Thoracic aorta (tissue), 2 donors: ENCODE measurements around the gene CNPY3. TPM values are rescaled to one million over a fixed set of nuclear protein-coding genes. Genes with fewer than 3 reads are reported as not detected.
"Not testable (repeated sequence)": the region's sequence is repeated elsewhere in the genome, so short reads cannot be mapped to it uniquely, and the experiment has no call there.

ENCODE experiments used
- ATAC-seq: fragments of 150-250 bp; one replicate; pipeline ENCODE4 v1.8.0; 2017; ENCODE audit warnings: low read depth; ENCODE audit not compliant: insufficient number of reproducible peaks, low FRiP score
- DNase-seq: peaks from one replicate; pipeline ENCODE4 v3.0.0-alpha.2; 2020; ENCODE audit warnings: low spot score
- H3K27ac ChIP-seq, 2 donors: fragments of 200-600 bp; sonication (generic); 1 replicate in 1 of 2; 2 replicates in 1 of 2; pipeline ENCODE4 v1.5.1; 2016; ENCODE audit warnings: mild to moderate bottlenecking in 2 of 2, moderate library complexity in 2 of 2
- H3K27me3 ChIP-seq: fragments of 200-600 bp; sonication (generic); replicated peaks from 2 replicates; pipeline ENCODE4 v1.6.0; 2016; ENCODE audit warnings: mild to moderate bottlenecking; ENCODE audit not compliant: insufficient read depth
- H3K36me3 ChIP-seq: fragments of 200-600 bp; sonication (generic); one replicate; pipeline ENCODE4 v1.5.1; 2016
- H3K4me1 ChIP-seq, 2 donors: fragments of 200-600 bp; sonication (generic); 1 replicate in 1 of 2; 2 replicates in 1 of 2; pipeline versions ENCODE4 v1.5.1 to v1.6.0; 2016; ENCODE audit warnings: low read depth in 2 of 2, mild to moderate bottlenecking in 1 of 2; ENCODE audit not compliant: control insufficient read depth in 1 of 2
- H3K4me3 ChIP-seq: fragments of 200-600 bp; sonication (generic); 2 replicates; pipeline ENCODE4 v1.5.1; 2016; ENCODE audit warnings: mild to moderate bottlenecking
- H3K9me3 ChIP-seq: fragments of 200-600 bp; sonication (generic); 2 replicates; pipeline ENCODE4 v1.5.1; 2016
- total RNA-seq, 2 donors: library from RNA; depleted of rRNA; stranded (reverse); fragments of >200 nt; gene quantifications; one replicate each; pipeline versions ENCODE4 v1.1.0 to v1.2.3, GENCODE V29; 2016
- TF ChIP-seq, protein P1 (sequence below): fragments of 200-600 bp; sonication (generic); IDR thresholded peaks from one replicate; pipeline ENCODE4 v1.5.1; 2019; ENCODE audit warnings: antibody characterized with exemption

Gene CNPY3
- total RNA-seq, 2 donors from 2014 or later = 33.7 to 40.3 TPM

DNA sequence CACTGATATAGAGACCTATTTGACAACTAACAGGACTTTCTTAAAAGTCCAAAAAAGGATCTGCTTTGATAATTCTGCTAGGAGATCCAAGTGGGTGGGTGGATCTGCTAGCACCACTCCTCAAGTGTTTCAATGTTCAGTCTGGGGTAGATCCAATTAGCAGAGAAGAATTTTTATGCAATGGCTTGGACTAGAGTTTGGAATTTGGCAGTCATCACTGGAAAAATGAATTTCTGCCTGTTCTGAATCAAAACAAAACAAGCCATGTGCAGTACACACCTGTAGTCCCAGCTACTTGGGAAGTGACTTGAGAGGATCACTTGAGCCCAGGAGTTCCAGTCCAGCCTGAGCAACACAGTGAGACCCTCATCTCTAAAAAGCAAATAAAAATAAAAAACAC, 18.7 kb downstream of the CNPY3 start:
- no peak overlapping the region for H3K27ac ChIP-seq
- no peak for ATAC-seq

DNA sequence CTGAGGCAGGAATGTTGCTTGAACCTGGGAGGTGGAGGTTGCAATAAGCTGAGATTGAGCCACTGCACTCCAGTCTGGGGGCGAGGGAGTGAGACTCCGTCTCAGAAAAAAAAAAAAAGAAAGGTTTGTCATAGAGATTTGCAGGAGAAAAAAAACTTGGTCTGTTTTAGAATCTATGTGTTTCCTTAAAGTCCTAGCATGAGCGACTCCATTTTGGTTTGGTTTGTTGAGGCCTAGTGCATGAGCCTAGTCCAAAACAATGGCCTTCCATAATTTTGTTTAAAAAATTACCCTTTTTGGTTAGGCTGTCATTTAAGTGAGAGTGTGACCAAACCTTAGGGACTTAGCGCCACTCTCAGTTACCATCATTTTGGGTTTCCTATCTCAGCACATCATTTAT, 23.1 kb downstream of the CNPY3 start:
- Histone ChIP-seq H3K36me3 (no peaks in the 10 kb centered on the region), H3K27me3 (no peaks in the 10 kb centered on the region), H3K27ac (no peak overlapping the region), H3K9me3 (no peaks in the 10 kb centered on the region), H3K4me3 (no peak overlapping the region), H3K4me1 (peaks cover 0 to 10% of the 10 kb centered on the region in 2 donors)
- TF ChIP-seq, protein P1, sequence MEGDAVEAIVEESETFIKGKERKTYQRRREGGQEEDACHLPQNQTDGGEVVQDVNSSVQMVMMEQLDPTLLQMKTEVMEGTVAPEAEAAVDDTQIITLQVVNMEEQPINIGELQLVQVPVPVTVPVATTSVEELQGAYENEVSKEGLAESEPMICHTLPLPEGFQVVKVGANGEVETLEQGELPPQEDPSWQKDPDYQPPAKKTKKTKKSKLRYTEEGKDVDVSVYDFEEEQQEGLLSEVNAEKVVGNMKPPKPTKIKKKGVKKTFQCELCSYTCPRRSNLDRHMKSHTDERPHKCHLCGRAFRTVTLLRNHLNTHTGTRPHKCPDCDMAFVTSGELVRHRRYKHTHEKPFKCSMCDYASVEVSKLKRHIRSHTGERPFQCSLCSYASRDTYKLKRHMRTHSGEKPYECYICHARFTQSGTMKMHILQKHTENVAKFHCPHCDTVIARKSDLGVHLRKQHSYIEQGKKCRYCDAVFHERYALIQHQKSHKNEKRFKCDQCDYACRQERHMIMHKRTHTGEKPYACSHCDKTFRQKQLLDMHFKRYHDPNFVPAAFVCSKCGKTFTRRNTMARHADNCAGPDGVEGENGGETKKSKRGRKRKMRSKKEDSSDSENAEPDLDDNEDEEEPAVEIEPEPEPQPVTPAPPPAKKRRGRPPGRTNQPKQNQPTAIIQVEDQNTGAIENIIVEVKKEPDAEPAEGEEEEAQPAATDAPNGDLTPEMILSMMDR = no peak
- ATAC-seq = no peak
- no peak for DNase-seq

More for the DNA sequence above, 18.7 kb downstream of the CNPY3 start:
- Histone ChIP-seq H3K4me1 (peaks cover 0 to 10% of the 10 kb centered on the region in 2 donors), H3K36me3 (peaks cover 3% of the 10 kb centered on the region), H3K27me3 (no peaks in the 10 kb centered on the region), H3K9me3 (no peaks in the 10 kb centered on the region), H3K4me3 (no peak overlapping the region)
- DNase-seq = no peak
- TF ChIP-seq, protein P1 = no peak

DNA sequence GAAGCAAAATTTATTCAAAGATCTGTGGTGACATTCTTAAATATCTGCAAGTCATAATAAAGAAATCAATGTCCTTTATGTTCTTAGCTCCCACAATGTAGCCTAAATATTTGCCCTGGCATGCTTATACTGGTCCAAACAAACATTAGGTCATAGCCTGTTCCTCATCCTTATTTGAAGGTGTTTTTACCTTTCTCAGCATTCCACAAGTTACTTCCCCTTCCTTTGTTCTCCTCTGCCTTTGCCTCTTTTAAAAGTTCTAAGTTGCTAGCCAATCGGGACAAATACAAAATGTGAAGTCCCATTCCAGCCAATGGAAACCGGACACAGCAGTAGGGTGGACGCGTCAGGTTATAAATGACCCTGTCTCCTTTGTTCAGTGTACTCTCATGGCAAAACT, 25.1 kb downstream of the CNPY3 start:
- ATAC-seq, H3K27me3 ChIP-seq, H3K27ac ChIP-seq, H3K9me3 ChIP-seq, H3K4me1 ChIP-seq, H3K4me3 ChIP-seq, DNase-seq, H3K36me3 ChIP-seq: not testable (repeated sequence)

DNA sequence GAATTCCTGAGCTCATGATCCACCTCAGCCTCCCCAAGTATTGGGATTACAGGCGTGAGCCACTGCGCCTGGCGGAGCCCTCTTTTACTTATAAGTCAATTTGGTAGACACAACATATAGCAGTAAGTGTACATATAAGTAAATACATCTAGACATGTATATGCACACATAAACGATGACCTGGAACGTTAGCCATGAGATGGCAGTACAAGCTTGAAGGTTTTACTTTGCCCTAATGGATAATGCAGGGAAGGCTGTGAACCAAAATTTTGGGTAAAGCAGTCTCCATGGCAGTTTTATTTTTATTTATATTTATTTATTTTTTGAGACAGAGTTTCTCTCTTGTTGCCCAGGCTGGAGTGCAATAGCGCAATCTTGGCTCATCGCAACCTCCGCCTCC, 28.8 kb downstream of the CNPY3 start:
- Histone ChIP-seq H3K4me1 (peaks cover 6 to 17% of the 10 kb centered on the region in 2 donors), H3K27ac (no peak overlapping the region), H3K36me3 (no peaks in the 10 kb centered on the region), H3K27me3 (no peaks in the 10 kb centered on the region), H3K4me3 (no peak overlapping the region), H3K9me3 (no peaks in the 10 kb centered on the region)
- DNase-seq = no peak
- TF ChIP-seq, protein P1 = no peak
- ATAC-seq = no peak

DNA sequence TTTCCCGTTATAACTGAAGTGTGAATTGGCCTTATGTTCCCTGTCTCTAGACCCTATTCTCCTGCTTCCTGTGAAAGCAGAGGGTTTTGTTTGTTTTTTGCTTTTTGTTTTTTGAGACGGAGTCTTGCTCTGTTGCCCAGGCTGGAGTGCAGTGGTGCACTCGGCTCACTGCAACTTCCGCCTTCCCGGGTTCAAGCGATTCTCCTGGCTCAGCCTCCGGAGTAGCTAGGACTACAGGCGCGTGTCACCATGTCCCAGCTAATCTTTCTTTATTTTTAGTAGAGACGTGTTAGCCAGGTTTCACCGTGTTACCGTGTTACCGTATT, 30.6 kb downstream of the CNPY3 start:
- ATAC-seq = no peak
- Histone ChIP-seq H3K27ac (no peak overlapping the region), H3K9me3 (no peaks in the 10 kb centered on the region), H3K4me3 (peak overlapping the region; percentile 80), H3K27me3 (no peaks in the 10 kb centered on the region), H3K4me1 (peaks cover 6 to 17% of the 10 kb centered on the region in 2 donors), H3K36me3 (peaks cover 9% of the 10 kb centered on the region)
- TF ChIP-seq, protein P1 = no peak
- no peak for DNase-seq

DNA sequence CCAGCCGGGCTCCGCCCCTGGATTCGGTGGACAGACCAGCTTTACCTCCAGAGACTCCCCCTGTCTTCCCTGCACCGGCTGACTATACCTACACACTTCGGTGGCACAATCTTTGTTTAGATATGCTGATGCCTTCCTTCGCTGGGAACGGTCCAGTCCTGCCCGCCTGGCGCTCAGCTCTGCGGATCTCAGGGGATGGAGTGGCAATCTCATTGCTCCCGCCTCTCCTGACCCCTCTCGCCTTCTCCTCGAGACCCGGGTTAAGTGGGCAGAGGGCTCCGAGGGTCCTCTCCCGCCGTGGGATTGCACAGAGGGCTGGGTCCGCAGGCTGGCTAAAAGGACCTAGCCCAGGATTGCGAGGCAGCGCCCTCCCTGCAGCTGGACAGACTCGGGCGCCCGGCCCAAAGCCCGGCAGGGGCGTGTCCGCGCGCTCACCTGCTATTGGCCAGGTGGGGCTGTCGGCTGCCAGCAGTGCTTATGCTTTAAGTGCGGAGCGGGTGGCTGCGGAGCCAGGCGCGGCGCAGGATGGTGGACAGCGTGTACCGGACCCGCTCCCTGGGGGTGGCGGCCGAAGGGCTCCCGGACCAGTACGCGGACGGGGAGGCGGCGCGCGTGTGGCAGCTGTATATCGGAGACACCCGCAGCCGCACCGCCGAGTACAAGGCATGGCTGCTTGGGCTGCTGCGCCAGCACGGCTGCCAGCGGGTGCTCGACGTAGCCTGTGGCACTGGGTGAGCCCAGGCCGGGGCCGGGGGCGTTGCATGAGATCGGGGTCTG, 31.2 kb downstream of the CNPY3 start, which contains the start of gene GNMT:
Gene GNMT (plus strand): TSS at position 512 of the 777 bp plus-strand sequence. CDS start 14 bp downstream, at position 526.
- ATAC-seq = no peak
- Histone ChIP-seq H3K36me3 (peaks cover 14% of the 10 kb centered on the region), H3K27me3 (no peaks in the 10 kb centered on the region), H3K4me3 (peak within 1 kb of the TSS; percentile 80), H3K4me1 (peaks cover 6 to 17% of the 10 kb centered on the region in 2 donors), H3K27ac (no peak within 1 kb of the TSS), H3K9me3 (no peaks in the 10 kb centered on the region)
- TF ChIP-seq, protein P1 = no peak
- DNase-seq = no peak
